GM23338 (cell line): ENCODE data around the gene CEACAM21. TPM values are rescaled to one million over a fixed set of nuclear protein-coding genes. Genes with fewer than 3 reads are reported as not detected.

ENCODE experiments used
- ATAC-seq: fragments of 200-7000 bp; cut with Tn5 transposase; 3 replicates; pipeline ENCODE4 v1.9.1; 2020
- DNase-seq: peaks from one replicate; pipeline ENCODE4 v3.0.0-alpha.2; 2015; ENCODE audit warnings: low spot score
- H2AFZ ChIP-seq: fragments of 200-600 bp; sonication (generic); 2 replicates; pipeline ENCODE4 v1.8.0; 2016; ENCODE audit warnings: antibody characterized with exemption, mild to moderate bottlenecking, moderate library complexity
- H3F3A ChIP-seq: fragments of 200-600 bp; sonication (generic); replicated peaks from 2 replicates; pipeline ENCODE4 v1.8.0; 2017; ENCODE audit warnings: antibody characterized with exemption, mixed run types, low read depth
- H3K27ac ChIP-seq: fragments of 200-600 bp; sonication (generic); 2 replicates; pipeline ENCODE4 v1.6.1; 2016; ENCODE audit warnings: low read depth
- H3K27me3 ChIP-seq: fragments of 200-600 bp; sonication (generic); 2 replicates; pipeline ENCODE4 v1.8.0; 2016; ENCODE audit warnings: mild to moderate bottlenecking, mixed run types, moderate library complexity; ENCODE audit not compliant: insufficient read depth
- H3K36me3 ChIP-seq: fragments of 200-600 bp; sonication (generic); 2 replicates; pipeline ENCODE4 v1.8.0; 2016; ENCODE audit warnings: mild to moderate bottlenecking; ENCODE audit not compliant: insufficient read depth
- H3K4me1 ChIP-seq: fragments of 200-600 bp; sonication (generic); 2 replicates; pipeline ENCODE4 v1.8.0; 2016; ENCODE audit warnings: mild to moderate bottlenecking, moderate library complexity; ENCODE audit not compliant: insufficient read depth
- H3K4me2 ChIP-seq: fragments of 200-600 bp; sonication (generic); 2 replicates; pipeline ENCODE4 v1.7.1; 2017; ENCODE audit warnings: mixed run types
- H3K4me3 ChIP-seq: fragments of 200-600 bp; sonication (generic); 2 replicates; pipeline ENCODE4 v1.6.1; 2016; ENCODE audit warnings: mixed run types
- H3K79me2 ChIP-seq: fragments of 200-600 bp; sonication (generic); replicated peaks from 2 replicates; pipeline ENCODE4 v1.8.0; 2017; ENCODE audit warnings: mild to moderate bottlenecking; ENCODE audit not compliant: insufficient read depth
- H3K9me2 ChIP-seq: fragments of 200-600 bp; sonication (generic); 2 replicates; pipeline ENCODE4 v1.8.0; 2017; ENCODE audit not compliant: insufficient read depth
- H4K20me1 ChIP-seq: fragments of 200-600 bp; sonication (generic); replicated peaks from 2 replicates; pipeline ENCODE4 v1.8.0; 2017; ENCODE audit warnings: mild to moderate bottlenecking; ENCODE audit not compliant: insufficient read depth
- H3K27ac Mint-ChIP-seq: 2 replicates; pipeline ENCODE4 v1.8.0; 2020; ENCODE audit warnings: inconsistent platforms, mild to moderate bottlenecking, moderate library complexity, mixed read lengths
- H3K27me3 Mint-ChIP-seq: 3 replicates; pipeline ENCODE4 v1.8.0; 2022; ENCODE audit warnings: low read depth, mild to moderate bottlenecking, moderate library complexity, mixed read lengths, inconsistent platforms; ENCODE audit not compliant: insufficient read depth, poor library complexity
- H3K36me3 Mint-ChIP-seq: 3 replicates; pipeline ENCODE4 v1.8.0; 2021; ENCODE audit warnings: low read depth, mild to moderate bottlenecking, inconsistent platforms, moderate library complexity, mixed read lengths
- H3K4me1 Mint-ChIP-seq: 3 replicates; pipeline ENCODE4 v1.8.0; 2020; ENCODE audit warnings: mild to moderate bottlenecking, inconsistent platforms, mixed read lengths
- H3K4me3 Mint-ChIP-seq: 3 replicates; pipeline ENCODE4 v1.8.0; 2021; ENCODE audit warnings: moderate library complexity, mild to moderate bottlenecking, inconsistent platforms, mixed read lengths
- H3K9me3 Mint-ChIP-seq: 3 replicates; pipeline ENCODE4 v1.8.0; 2020; ENCODE audit warnings: moderate library complexity, mild to moderate bottlenecking, inconsistent platforms, mixed read lengths
- CTCF ChIP-seq, 2 experiments: fragments of 200-600 bp in 1 of 2; sonication (generic) in 1 of 2; conservative IDR thresholded peaks; 2 replicates each; pipeline versions ENCODE4 v1.5.1 to v1.6.1; 2016 to 2017; ENCODE audit warnings: antibody characterized with exemption in 2 of 2, low read depth in 2 of 2, mild to moderate bottlenecking in 2 of 2, moderate library complexity in 1 of 2
- EZH2 ChIP-seq: fragments of 200-600 bp; sonication (generic); IDR thresholded peaks from one replicate; pipeline ENCODE4 v1.8.0; 2017; ENCODE audit warnings: antibody characterized with exemption, mild to moderate bottlenecking, low read depth; ENCODE audit not compliant: unreplicated experiment
- JUNB ChIP-seq: IDR thresholded peaks from one replicate; pipeline ENCODE4 v1.6.1; 2016; ENCODE audit warnings: antibody characterized with exemption; ENCODE audit not compliant: unreplicated experiment
- NANOG ChIP-seq: IDR thresholded peaks from 2 replicates; pipeline ENCODE4 v1.6.1; 2016; ENCODE audit warnings: antibody characterized with exemption, borderline replicate concordance
- POLR2AphosphoS5 ChIP-seq: IDR thresholded peaks from 2 replicates; pipeline ENCODE4 v1.6.1; 2016; ENCODE audit warnings: antibody characterized with exemption, low read depth
- REST ChIP-seq: IDR thresholded peaks from one replicate; pipeline ENCODE4 v1.6.1; 2018; ENCODE audit warnings: antibody characterized with exemption; ENCODE audit not compliant: unreplicated experiment
- ZNF114 ChIP-seq: fragments of 250-450 bp; sonication (Bioruptor Pico); IDR thresholded peaks from 2 replicates; pipeline ENCODE4 v1.5.0; 2020; ENCODE audit warnings: mild to moderate bottlenecking, moderate library complexity
- ZNF331 ChIP-seq: fragments of 250-450 bp; sonication (Bioruptor Pico); IDR thresholded peaks from 2 replicates; pipeline ENCODE4 v1.5.0; 2020; ENCODE audit warnings: low read depth, mild to moderate bottlenecking, moderate library complexity
- ZNF462 ChIP-seq: fragments of 250-450 bp; sonication (Bioruptor Pico); IDR thresholded peaks from 2 replicates; pipeline ENCODE4 v1.5.0; 2020; ENCODE audit warnings: mild to moderate bottlenecking, moderate library complexity
- polyA plus RNA-seq: library from polyadenylated mRNA; unstranded; fragments of >200 nt; fragmentation: Nextera tagmentation; extraction: Ambion mirVana; gene quantifications from 2 replicates; pipeline ENCODE4 v1.2.1, GENCODE V29; 2016
- total RNA-seq: library from RNA; depleted of rRNA; stranded (reverse); fragments of >200 nt; shearing (Covaris generic); gene quantifications from 2 replicates; pipeline ENCODE4 v1.2.3, GENCODE V29; 2014

The CEACAM21 gene
- total and polyA plus RNA-seq, 2 experiments from 2014 or later = not detected

- TF ChIP-seq REST (no peak), ZNF331 (CRISPR knock-in tag) (no peak)
Measured at GRCh38 chr19:41551711-41552110, 24.3 kb upstream of the CEACAM21 start (continued).

GRCh38 chr19:41552558-41552957 is 23.4 kb upstream of the CEACAM21 start:
- no peak overlapping the region for H3K27ac Mint-ChIP-seq
- no peaks in the 10 kb centered on the region for H3K9me2 ChIP-seq
- H3F3A ChIP-seq = no peaks in the 10 kb centered on the region
- H3K4me2 ChIP-seq = no peak overlapping the region
- H3K27me3 Mint-ChIP-seq = peaks cover 2% of the 10 kb centered on the region
- peaks cover 29% of the 10 kb centered on the region for H3K4me1 Mint-ChIP-seq
- H3K27me3 ChIP-seq = peaks cover 4% of the 10 kb centered on the region; the same call in 1 of the 2 replicates
- DNase-seq (no peak), ATAC-seq (no peak)
- H4K20me1 ChIP-seq = no peaks in the 10 kb centered on the region
- peaks cover 21% of the 10 kb centered on the region; the same call in 2 of the 3 replicates for H3K36me3 Mint-ChIP-seq
- H3K36me3 ChIP-seq = no peaks in the 10 kb centered on the region
- H3K4me1 ChIP-seq = peaks cover 26% of the 10 kb centered on the region
- no peak overlapping the region for H2AFZ ChIP-seq
- H3K79me2 ChIP-seq = no peaks in the 10 kb centered on the region
- H3K4me3 Mint-ChIP-seq = no peak overlapping the region
- no peak overlapping the region for H3K4me3 ChIP-seq
- H3K27ac ChIP-seq = no peak overlapping the region
- peaks cover 29% of the 10 kb centered on the region for H3K9me3 Mint-ChIP-seq
- no peak for TF ChIP-seq CTCF (conservative IDR thresholded peaks at IDR 0.05; ENCODE audit: low read depth in 2 of 2)
- TF ChIP-seq ZNF114 (CRISPR knock-in tag) = no peak
- TF ChIP-seq EZH2 = no peak
- no peak for TF ChIP-seq REST
- no peak for TF ChIP-seq ZNF462
- TF ChIP-seq JUNB = no peak
- no peak for TF ChIP-seq POLR2AphosphoS5
- no peak for TF ChIP-seq NANOG
